Fibroblast of the aortic adventitia (primary cell): ENCODE results near the gene P3H4. TPM values are rescaled to one million over a fixed set of nuclear protein-coding genes. Genes with fewer than 3 reads are reported as not detected.

Experiments
- DNase-seq: peaks from one replicate; pipeline ENCODE4 v3.0.0-alpha.2; 2010; ENCODE audit warnings: low read depth
- H3K4me3 ChIP-seq: 2 replicates; pipeline ENCODE4 v1.5.1; 2011; ENCODE audit warnings: low read depth, mild to moderate bottlenecking, control low read depth, low read length, moderate library complexity
- total RNA-seq: library from RNA; depleted of rRNA; stranded (reverse); fragments of >200 nt; gene quantifications from 2 replicates; pipeline ENCODE4 v1.2.3, GENCODE V29; 2012; ENCODE audit warnings: low replicate concordance
- TF ChIP-seq, protein P1 (sequence below): IDR thresholded peaks from 2 replicates; pipeline ENCODE4 v1.5.1; 2011; ENCODE audit warnings: mild to moderate bottlenecking, low read length, control low read depth, inconsistent platforms; ENCODE audit not compliant: insufficient read depth

Gene P3H4
- total RNA-seq, 1 donor = 35.5 TPM

DNA sequence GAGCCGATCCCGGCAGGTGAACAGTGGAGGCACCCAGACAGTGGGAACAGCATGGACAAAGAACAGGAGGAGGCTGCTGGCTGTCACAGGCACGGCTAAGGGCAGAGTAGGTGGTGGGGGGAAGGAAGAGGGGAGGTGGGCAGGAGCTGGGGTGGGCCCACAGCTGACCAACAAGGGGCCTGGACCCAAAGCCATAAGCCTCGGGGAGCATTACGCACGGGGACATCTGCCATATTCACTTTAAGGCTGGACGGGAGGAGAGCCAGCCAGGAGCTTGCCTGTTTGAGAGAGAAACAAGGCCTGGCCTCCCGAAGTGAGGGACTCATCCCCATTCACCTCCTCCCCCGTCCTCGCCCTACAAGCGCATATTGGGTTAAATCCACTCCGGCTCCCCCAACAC lies 57.7 kb downstream of the P3H4 start:
- H3K4me3 ChIP-seq = no peak overlapping the region
- no peak for DNase-seq
- TF ChIP-seq, protein P1, sequence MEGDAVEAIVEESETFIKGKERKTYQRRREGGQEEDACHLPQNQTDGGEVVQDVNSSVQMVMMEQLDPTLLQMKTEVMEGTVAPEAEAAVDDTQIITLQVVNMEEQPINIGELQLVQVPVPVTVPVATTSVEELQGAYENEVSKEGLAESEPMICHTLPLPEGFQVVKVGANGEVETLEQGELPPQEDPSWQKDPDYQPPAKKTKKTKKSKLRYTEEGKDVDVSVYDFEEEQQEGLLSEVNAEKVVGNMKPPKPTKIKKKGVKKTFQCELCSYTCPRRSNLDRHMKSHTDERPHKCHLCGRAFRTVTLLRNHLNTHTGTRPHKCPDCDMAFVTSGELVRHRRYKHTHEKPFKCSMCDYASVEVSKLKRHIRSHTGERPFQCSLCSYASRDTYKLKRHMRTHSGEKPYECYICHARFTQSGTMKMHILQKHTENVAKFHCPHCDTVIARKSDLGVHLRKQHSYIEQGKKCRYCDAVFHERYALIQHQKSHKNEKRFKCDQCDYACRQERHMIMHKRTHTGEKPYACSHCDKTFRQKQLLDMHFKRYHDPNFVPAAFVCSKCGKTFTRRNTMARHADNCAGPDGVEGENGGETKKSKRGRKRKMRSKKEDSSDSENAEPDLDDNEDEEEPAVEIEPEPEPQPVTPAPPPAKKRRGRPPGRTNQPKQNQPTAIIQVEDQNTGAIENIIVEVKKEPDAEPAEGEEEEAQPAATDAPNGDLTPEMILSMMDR = no peak

Other genes with a start within 250 kb of the P3H4 start
- gene KRT9, start 239.9 kb downstream of the P3H4 start, total RNA-seq = not detected in 2 replicates
- 0.82 and 1.3 TPM in 2 replicates for gene KRT14, start 225.1 kb downstream of the P3H4 start, total RNA-seq
- 0.98 and 2.0 TPM in 2 replicates for gene KRT16, start 199.2 kb downstream of the P3H4 start, total RNA-seq
- 0.57 TPM in 1 of 2 replicates, not detected in the other for gene KRT17, start 187.4 kb downstream of the P3H4 start, total RNA-seq
- gene EIF1, start 123.1 kb downstream of the P3H4 start, total RNA-seq = 99.7 and 102 TPM in 2 replicates
- not detected in 2 replicates for gene GAST, start 99.6 kb downstream of the P3H4 start, total RNA-seq
- under 0.01 TPM in 1 of 2 replicates, not detected in the other for gene HAP1, start 77.3 kb downstream of the P3H4 start, total RNA-seq
- gene JUP, start 25.2 kb downstream of the P3H4 start, total RNA-seq = 4.7 and 8.9 TPM in 2 replicates
- 187 and 270 TPM in 2 replicates for gene FKBP10, start 1.1 kb upstream of the P3H4 start, total RNA-seq
- gene NT5C3B, start 24.3 kb upstream of the P3H4 start, total RNA-seq = 38.5 and 93.2 TPM in 2 replicates
- gene KLHL10, start 25.9 kb upstream of the P3H4 start, total RNA-seq = 0.09 and 0.90 TPM in 2 replicates
- 29.0 and 30.4 TPM in 2 replicates for gene KLHL11, start 53.5 kb upstream of the P3H4 start, total RNA-seq
- 64.1 and 159 TPM in 2 replicates for gene ACLY, start 107.0 kb upstream of the P3H4 start, total RNA-seq
- 0.16 and 1.2 TPM in 2 replicates for gene ODAD4, start 118.7 kb upstream of the P3H4 start, total RNA-seq
- gene CNP, start 154.8 kb upstream of the P3H4 start, total RNA-seq = 64.3 and 84.2 TPM in 2 replicates
- gene DNAJC7, start 205.5 kb upstream of the P3H4 start, total RNA-seq = 58.0 and 131 TPM in 2 replicates
- 17.1 and 27.1 TPM in 2 replicates for gene NKIRAS2, start 208.1 kb upstream of the P3H4 start, total RNA-seq
- gene C17orf113, start 238.7 kb upstream of the P3H4 start, total RNA-seq = 0.09 and 0.49 TPM in 2 replicates